Hematopoietic multipotent progenitor cell treated with erythropoietin and hydrocortisone succinate and interleukin-3 and kit ligand, for 6 days (in vitro differentiated cells): ENCODE measurements around the gene MRE11.
"Not testable (repeated sequence)": the region's sequence is repeated elsewhere in the genome, so short reads cannot be mapped to it uniquely, and the experiment has no call there.

Source experiments
- DNase-seq: peaks from one replicate; pipeline ENCODE4 v3.0.0-alpha.2; 2015

Gene MRE11

DNA sequence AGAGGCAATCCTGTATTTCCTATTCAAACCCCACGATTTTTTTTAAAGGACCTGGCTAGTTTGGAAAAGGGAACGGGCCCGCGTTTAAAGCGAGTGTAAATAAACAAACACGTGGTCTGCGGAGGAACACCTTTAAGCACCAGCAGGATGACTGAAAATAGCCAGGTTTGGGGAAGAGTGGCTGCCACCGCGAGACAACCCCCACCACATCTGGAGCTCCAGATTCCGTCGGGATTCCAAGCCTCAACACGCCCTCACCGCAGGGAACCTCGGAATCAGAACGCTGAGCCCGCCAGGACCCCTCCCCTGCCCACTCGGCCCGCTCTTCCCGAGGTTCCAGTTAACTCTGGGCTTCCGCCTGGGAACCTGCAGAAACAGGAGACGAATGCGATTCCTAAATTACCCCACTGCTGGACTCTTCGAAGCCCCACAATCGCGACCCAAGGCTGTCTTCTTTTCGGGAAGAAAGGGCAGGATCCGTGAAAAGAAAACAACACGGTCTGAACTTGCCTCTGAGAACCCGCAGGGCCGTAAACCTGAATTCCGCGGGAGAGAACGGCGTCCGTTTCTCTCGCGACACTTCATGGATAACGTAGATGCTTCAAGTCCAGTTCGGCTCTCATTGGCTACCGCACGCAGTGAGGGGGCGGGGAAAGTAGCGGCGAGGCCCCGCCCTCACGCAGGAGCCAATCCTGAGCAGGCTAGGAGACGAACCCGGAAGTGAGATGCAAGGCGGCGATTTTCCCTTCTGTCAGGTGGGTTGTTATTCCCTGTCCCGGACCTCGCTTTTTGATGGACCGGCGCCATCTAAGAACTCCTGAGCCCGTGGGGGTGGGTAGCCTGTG, at the start of gene MRE11, which contains the start of gene ANKRD49:
Gene MRE11, minus strand, starts transcription at position 564 of the 845 bp plus-strand sequence. CDS start 1,043 bp downstream, outside the sequence.
Gene ANKRD49, plus strand, starts transcription at position 704 of the 845 bp plus-strand sequence. CDS start 2,710 bp downstream, outside the sequence.
- DNase-seq, result peak; percentile 98

DNA sequence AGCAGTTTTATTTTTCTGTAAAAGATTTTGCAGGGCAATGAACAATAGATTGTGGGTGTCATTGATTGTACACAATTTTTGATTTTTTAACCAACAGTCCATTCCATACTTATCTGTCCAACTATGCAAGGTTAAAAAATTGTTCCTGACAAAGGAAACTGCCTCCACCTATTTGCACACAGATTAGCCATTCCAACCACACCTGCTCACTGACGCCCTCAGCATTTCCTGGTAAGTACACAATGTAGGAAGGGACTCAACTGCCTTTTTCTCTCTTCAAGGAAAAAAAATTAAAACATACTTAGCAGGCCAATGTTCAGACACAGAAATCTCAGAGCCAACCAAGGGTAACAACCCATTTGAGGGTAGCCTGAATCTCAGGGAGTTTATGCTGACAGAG, 45.8 kb upstream of the MRE11 start:
- no peak for DNase-seq

DNA sequence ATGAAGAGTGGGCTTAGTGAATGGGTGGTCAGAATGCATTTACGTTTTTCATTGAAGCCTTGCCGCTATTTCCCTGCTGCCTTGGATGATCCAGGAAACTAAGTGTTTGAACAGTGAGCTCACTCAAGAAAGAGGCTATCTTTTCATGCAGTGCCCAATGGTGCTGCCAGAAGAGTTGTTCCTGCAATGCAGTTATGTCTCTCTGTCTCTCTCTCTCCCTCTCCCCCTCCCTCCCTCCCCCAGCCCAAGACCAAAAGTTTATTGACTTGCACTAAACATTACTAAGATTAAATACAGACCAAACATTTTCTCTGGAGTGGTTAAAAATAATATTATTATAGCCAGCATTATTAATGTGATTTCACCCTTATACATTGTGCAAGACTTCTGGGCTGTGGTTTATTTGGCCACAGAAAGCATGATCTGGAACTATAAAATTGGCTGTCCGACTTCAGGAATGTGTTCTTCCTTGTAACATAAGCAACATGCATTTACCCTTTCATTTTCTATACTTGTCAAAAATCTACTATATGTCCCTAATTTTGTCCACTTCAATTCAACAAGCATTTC, 43.5 kb upstream of the MRE11 start:
- no peak for DNase-seq

DNA sequence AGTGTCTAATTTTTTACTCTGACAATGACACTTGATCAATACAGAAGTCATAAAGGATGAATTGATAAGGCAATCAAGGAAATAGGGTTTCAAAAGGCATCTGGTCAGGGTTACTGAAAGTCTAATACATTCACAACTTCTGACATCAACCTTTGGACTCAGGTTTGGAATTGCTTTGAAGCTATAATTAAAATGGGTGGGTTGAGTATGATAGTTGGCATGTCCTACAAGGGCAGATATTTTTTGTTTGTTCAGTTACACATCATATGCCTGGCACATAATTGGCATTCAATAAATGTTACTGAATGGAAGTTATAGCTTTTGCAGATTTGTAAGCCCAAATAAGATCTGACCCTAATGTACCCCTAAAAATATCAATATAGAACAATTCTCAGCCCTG, 42.7 kb upstream of the MRE11 start:
- DNase-seq, result no peak

DNA sequence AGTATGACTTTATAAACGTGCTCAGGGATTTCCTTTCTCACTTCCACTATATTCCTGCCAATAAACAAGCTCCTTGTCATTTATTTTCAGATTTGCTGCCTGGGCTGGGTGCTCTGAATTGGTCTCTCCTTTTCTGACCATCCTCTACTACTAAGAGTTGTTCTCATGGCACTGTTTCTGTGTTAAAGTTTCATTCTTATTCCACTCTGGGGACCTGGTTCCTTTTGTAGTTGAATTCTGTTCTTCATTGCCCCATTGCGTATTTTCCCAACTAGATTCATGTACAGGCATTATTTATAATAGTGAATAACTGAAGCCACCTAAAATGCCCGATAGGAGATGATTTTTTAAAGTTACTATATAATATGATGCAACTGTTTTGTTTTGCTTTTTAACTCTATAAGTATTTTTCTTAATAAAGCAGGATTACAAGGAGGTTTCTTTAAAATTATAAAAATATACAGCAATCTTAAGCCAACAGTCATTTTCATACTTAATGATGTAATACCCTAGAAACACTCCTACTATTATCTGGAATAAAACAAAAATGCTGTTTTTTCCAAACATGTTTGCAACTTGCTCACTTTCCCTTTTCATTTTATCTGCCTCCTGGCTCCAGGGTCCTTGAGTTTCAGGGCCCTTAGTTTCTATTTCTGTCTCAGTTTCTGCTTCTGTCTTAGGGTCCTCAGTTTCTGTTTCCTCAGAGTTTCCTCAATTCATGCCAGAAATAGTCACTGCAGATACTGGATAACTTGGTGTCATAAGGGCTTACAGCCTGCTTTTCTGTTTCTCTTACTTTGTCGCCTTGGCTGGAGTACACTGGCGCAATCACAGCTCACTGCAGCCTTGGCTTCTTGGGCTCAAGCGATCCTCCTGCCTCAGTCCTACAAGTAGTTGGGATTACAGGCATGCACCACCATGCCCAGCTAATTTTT, 40.3 kb upstream of the MRE11 start:
- DNase-seq, result no peak

DNA sequence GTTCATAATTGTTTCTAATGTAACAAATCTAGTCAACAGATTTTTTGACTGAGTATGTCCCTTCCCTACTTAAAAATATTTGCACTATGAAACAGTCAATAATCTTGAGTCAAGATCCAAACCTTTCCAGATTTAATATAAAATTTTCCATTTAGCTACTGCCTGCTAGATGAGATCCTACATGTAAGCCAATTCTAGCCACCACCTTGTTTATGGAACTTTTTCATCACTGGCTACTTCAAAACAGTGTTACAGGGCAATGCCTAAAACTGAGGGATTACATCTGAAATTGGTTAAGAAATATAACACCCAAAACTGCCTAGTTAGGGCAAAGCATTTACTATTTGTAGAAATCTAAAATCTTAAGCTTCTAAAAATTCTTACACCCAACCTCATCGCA, 39.6 kb upstream of the MRE11 start:
- DNase-seq, result no peak

DNA sequence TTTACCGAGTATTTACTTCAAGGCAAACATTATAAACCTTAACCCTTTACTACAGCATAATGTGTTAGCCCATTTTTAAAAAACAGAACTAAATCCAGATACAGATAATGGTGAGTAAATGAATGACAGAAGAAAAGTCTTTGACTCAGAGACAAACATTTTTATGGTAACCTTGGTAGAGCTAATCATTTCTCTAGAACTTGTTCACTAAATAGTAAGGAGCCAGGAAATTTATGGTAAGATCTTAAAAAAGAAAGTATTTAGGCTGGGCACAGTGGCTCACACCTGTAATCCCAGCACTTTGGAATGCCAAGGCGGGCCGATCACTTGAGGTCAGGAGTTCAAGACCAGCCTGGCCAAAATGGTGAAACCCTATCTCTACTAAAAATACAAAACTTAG, 38.6 kb upstream of the MRE11 start:
- DNase-seq, result no peak

DNA sequence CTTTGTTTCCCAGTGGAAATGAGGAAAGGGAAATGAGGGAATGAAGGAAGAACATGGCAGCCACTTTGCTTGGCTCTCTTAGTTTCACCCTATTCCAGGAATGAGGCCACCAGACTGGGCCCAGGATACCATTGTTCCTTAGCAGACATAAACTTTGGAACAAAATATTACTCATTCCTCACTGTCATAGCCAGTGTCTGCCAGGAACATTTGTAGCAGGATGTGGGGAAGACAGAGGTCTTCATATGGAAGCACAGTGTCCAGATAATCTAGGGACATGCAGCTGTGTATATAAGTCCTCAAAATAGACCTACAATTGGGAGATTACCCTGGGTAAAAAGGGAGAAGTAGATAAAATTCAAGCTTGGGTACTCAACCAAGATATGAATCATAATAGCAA, 34.9 kb upstream of the MRE11 start:
- DNase-seq, result no peak

DNA sequence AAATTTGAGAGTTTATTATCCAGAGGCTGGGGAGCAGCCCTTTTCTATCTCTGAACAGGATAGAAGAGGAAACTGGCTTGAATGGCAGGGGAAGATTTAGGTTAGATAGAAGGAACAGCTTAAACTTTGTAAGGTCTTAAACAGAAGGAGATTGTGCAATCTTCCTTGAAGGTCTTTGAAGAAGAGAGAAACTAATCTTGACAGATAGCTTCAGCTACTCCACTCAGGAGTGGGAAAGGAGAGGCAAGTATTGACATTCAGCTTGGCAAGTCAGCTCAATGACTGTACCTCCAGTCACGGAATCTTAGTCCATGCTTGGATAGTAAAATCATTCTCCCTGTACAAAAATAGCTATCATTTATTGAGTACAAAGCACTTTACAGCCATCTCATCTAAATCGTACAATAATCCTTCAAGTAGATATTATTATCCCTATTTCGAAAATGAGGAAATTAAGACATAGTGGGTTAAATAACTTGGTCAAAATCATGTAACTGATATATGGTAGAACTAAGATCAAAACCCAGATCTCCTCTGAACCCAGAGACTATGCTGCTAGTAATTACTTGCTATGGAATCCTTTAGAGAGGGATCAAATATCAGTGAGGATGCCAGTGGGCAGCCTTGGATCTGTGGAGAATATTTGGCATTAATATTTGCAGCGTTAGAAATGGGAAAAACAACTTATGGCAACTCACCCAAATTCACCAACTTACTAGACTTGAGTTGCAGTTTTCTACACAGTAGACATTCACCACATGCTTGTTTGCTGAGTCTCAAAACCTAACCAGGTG, 33.2 kb upstream of the MRE11 start:
- DNase-seq, result peak; percentile 59

DNA sequence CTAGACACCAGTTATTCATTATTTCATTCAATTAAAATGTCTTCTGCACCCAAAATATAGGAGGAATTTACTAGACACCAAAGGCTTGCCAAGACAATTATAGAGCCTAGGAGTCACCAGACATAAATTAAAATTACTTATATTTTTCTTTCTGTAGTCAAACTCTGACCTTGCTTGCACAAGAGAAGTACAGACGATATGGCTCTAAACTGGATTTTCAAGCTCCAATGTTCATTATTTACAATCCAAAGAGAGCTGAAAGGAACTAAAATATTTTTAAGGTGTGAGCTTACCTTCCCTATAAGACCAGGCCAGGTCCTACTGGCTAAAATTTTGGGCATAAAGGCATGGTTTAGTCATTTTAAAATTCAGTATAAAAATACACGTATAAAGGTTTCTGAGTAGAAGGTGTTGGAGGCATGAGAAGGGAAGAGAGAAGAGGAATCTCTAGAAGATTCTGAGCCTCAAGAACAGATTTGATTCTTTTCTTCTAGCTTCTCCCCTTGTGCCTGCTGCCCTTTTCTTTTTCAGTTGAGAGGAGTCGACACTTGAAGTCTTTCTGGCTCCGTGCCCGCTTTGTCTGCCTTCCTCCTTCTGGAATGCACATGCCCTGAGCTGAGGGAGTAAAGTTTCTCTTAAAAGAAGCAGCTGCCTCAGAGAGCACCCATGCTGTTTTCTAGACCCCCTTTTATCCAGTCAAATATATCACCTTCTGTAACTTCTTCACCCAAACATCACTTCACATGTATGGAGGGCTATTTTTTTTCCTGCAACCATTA, 32.1 kb upstream of the MRE11 start:
- DNase-seq, result peak; percentile 67

DNA sequence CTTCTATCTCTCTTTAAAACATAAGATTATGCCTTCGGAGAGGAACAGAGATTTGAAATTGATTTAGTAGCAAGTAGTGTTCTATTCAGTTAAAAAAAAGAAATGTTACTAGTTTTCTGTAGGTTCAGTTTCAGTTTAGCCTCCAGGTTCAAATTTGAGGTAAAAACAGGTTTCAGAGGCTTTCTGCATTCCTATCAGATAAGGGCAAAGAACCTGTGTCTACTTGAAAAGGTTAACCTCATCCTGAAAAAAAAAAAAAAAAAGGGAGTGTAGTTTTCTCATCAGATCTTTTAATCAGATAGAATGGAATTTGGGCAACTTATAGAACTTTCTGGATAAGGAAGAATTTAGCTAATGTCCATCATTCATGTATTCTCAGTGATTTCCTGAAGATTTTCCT, 30.7 kb upstream of the MRE11 start:
- DNase-seq, result no peak

DNA sequence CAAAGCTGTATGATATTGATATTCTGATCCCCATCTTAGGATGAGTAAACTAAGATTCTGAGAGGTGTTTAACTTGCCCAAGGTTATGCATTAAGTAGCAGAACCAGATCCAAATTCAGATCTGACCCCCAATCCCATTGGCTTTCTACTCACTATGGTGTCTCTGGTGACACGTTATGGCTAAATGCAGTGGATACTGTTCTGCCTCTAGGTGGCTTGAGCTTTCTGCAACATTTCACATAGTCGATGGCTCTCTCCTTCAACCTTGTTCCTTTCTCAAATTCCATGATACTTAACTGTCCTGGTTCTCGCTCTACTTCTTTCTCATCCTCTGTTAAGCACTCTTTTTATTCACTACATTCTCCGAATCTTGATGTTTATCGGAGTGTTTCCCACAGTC, 28.0 kb upstream of the MRE11 start:
- peak; percentile 55 for DNase-seq

DNA sequence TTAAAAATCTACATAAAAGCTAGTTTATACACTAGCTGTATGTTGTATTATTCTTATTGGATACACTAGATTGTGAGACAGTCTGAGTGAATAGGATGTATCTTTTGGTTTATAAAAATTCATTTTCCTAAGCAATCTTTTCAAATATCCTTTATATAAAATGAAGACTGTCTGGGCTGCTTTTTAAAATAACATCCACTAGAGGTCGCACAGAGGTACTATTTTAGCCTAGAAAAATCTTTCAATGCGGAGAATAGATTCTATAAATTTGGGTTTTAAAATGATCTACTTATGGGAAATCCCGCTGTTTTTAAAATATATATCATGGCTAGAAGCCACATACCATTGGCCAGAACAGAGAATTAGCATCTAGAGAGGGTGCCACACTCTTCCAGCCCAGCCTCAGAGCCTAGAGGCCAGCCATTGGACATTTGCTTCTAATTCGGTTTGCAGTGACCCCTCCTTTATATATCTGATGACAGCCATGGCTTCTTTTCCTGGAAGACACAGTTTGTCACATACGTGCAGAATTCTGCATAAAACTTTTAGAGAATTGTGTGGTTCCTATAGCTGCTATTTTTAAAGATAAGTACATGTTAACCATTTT, 25.9 kb upstream of the MRE11 start:
- DNase-seq, result peak; percentile 80

DNA sequence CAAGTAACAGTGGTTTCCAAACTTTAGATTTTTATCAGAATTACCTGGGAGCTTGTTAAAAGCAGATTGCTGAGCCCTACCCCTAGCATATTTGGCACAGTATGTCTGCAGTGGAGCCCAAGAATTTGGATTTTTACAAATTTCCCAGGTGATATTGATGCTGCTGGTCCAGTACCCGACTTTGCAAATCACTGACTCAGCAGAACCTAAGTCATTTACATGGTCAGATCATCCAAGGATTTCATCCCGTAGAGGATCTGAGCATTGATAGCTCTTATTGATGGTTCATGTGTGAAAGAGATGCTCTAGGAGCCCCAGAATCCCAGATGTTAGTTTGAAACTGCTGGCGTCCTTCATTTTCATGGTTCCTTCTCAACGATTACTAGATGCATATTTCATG, 24.7 kb upstream of the MRE11 start:
- DNase-seq, result no peak

DNA sequence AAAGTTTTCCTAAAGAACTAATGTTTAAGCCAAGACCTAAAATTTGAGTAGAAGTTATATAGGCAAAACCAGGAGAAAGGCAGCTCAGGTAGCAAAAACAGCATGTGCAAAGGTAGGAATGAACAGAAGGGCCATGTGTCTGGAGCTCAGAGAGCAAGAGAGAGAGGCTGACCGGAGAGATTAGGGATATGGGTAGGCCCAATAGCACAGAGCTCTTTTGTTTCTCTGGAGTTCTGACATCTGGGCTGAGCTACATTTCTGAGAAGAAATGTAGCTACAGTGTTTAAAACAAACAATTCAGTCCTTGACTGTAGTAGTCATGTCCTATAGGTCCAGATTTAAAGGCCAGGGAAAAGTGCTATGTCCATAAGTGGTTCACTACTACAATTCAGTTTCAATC, 23.1 kb upstream of the MRE11 start:
- DNase-seq, result no peak

DNA sequence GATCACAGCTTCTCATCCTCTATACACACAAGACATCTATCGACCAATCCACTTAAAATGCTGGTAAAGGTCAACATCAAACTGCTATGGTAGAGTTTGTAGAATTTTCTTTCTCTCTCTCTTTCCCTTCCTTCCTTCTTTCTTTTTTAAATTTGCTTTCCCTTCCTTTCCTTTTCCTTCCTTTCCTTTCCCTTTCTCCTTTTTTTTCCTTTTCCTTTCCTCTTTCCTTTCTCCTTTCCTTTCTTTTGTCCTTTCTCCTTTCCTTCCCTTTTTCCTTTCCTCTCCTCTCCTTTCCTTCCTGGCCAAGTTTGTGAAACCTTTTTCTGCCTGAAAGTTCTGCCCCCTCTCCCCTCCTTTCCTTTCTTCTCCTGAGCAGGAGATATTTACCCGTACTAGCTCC, 21.8 kb upstream of the MRE11 start:
- no peak for DNase-seq

DNA sequence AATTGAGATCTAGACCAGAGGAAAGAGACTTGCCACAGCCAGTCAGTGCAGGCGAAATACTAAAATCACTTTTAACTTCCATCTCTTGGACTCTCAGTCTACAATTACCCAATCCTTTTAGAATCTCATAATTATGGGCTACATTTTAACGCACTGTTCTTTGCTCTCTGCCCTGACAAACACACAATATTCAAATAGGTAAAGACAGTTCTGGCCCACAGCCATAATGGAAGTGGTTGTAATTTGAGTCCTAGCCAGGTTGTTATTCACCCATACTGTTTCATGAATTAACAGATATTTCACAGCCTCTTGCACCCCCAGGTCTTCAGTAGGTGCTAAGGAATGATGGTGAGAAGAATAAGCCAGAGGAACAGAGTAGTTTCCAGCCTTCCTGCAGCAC, 19.4 kb upstream of the MRE11 start:
- no peak for DNase-seq

DNA sequence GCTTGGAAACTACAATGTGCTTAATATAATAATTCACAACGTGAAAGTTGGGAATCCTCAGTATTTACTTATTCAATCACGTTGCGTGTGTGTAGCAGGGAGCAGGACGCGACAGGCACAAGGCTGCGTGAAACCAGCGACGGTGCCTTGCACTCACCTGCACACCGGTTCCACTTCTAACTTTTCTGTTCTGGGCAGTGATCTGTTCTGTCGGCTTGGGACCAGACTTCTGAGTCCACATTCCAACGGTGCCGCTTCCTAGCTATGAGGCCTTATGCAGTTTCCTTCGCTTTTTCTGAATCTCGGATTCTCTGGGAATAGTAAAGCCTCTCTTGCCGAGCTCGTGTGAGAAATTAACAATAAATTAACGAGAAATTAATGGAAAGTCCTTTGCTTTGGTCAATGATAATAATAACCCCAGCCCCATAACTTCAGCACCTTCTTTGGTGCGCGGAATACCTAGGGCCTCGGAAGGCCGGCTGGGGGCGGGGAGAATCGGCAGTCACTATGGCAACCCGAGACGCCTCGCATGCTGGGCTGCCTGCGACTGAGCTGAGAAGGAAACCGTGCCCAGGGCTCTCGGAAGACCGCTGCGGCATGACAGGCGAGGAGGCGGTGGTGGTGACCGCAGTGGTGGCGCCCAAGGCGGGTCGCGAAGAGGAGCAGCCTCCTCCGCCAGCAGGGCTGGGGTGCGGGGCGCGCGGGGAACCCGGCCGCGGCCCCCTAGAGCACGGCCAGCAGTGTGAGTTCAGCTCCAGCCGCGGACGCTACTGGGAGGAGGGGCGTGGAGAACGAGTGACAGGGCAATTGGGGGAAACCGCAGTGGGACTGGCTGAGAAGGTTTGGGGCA, 18.5 kb upstream of the MRE11 start, which contains the start of gene C11orf97:
Gene C11orf97, plus strand, starts transcription at position 530 of the 850 bp plus-strand sequence. Its CDS starts 68 bp downstream, at position 598.
- peak; percentile 65 for DNase-seq

DNA sequence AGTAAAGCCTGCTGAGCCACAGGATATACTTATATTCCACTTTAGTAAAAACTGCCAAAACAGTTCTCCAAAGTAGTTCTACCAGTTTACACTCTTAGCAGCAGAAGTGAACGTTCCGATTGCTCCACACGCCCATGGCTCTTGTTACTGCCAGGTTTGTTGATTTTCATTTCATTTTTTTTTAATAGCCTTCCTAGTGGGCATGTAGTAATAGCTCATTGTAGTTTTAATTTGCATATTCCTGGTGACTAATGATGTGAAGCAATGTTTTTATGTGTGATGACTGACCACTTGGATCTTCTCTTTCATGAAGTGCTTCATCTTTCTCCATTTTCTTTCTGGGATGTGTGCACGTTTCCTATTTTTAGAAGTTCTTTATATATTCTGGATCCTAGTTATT, 13.8 kb upstream of the MRE11 start:
- DNase-seq, result no peak

DNA sequence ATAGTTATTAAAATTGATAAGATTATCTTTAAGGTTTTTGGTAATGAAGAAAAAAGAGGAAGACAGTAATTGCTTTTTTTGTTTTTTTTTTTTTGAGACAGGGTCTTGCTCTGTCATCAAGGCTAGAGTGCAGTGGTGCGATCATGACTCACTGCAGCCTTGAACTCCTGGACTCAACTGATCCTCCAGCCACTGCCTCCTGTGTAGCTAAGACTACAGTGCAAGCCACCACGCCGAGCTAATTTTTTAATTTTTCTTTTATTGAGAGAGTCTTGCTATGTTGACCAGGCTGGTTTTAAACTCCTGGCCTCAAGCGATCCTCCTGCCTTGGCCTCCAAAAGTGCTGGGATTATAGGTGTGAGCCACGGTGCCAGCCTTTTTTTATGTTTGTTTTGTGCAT, 12.9 kb upstream of the MRE11 start:
- DNase-seq, result not testable (repeated sequence)
